ENCODE results near the gene C10orf53.

Gene C10orf53

GRCh38 chr10:49736564-49737113 is 57.2 kb downstream of the C10orf53 start:
- in situ Hi-C loops (cut with MboI; ENCODE audit: low sequenced_read_pairs), result no loop called here

- in situ Hi-C loops (cut with MboI; ENCODE audit: low sequenced_read_pairs), result no loop called here
Observed at GRCh38 chr10:49737474-49738201, 58.2 kb downstream of the C10orf53 start.

- in situ Hi-C loops (cut with MboI; ENCODE audit: low sequenced_read_pairs), result no loop called here
Observed at GRCh38 chr10:49738616-49739360, 59.3 kb downstream of the C10orf53 start.

GRCh38 chr10:49739426-49739825 is 60.0 kb downstream of the C10orf53 start:
- in situ Hi-C loops (cut with MboI; ENCODE audit: low sequenced_read_pairs), result no loop called here

- in situ Hi-C loops (cut with MboI; ENCODE audit: low sequenced_read_pairs), result no loop called here
Observed at GRCh38 chr10:49740346-49741107, 61.1 kb downstream of the C10orf53 start.

- in situ Hi-C loops (cut with MboI; ENCODE audit: low sequenced_read_pairs), result no loop called here
Observed at GRCh38 chr10:49741108-49741995, 61.9 kb downstream of the C10orf53 start.

GRCh38 chr10:49742683-49743463 is 63.4 kb downstream of the C10orf53 start:
- in situ Hi-C loops (cut with MboI; ENCODE audit: low sequenced_read_pairs), result no loop called here

- in situ Hi-C loops (cut with MboI; ENCODE audit: low sequenced_read_pairs), result no loop called here
Observed at GRCh38 chr10:49743464-49744075, 64.1 kb downstream of the C10orf53 start.

GRCh38 chr10:49744091-49744685 is 64.7 kb downstream of the C10orf53 start:
- in situ Hi-C loops (cut with MboI; ENCODE audit: low sequenced_read_pairs), result no loop called here

- in situ Hi-C loops (cut with MboI; ENCODE audit: low sequenced_read_pairs), result no loop called here
Observed at GRCh38 chr10:49744924-49745605, 65.6 kb downstream of the C10orf53 start.

- in situ Hi-C loops (cut with MboI; ENCODE audit: low sequenced_read_pairs), result no loop called here
Observed at GRCh38 chr10:49745756-49746155, 66.3 kb downstream of the C10orf53 start.

GRCh38 chr10:49746626-49747302 is 67.3 kb downstream of the C10orf53 start:
- in situ Hi-C loops (cut with MboI; ENCODE audit: low sequenced_read_pairs), result no loop called here

All from HL-60/S4 treated with retinoic acid at 250 ng/mL for 4 days and 3 days (cell line).